Middle frontal gyrus (tissue), 1 donor: ENCODE results near the gene UPK2.

Experiments used
- DNase-seq: peaks from one replicate; pipeline ENCODE4 v3.0.0-alpha.2; 2015; ENCODE audit warnings: low spot score; ENCODE audit errors: extremely low spot score

The UPK2 gene

DNA sequence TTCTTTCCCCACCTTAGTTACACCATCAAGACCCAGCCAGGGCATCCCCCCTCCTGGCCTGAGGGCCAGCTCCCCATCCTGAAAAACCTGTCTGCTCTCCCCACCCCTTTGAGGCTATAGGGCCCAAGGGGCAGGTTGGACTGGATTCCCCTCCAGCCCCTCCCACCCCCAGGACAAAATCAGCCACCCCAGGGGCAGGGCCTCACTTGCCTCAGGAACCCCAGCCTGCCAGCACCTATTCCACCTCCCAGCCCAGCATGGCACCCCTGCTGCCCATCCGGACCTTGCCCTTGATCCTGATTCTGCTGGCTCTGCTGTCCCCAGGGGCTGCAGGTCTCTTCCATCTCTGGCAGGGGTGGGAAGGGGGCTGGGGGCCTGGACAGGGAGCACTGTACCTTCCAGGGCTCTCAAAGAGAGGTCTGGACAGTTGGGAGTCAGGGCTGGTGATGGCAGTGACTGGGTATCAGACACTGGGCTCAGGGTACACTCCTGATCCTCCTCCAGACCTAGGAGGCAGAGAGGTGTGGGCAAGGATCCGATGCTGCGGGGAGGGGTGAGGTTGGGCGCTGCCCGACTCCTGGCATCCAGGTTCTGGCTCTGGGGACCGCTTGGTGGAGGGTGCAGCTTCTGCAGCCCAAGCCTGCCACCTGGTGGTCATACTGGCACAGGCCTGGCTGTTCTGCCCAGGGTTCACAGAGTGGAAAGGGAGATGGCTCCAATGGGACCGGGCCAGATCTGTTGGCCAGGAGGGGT is at the start of gene UPK2:
TSS of gene UPK2 (plus strand) at position 205 of the 753 bp plus-strand sequence. CDS start at position 258, 53 bp downstream.
- peak; percentile 61 for DNase-seq

DNA sequence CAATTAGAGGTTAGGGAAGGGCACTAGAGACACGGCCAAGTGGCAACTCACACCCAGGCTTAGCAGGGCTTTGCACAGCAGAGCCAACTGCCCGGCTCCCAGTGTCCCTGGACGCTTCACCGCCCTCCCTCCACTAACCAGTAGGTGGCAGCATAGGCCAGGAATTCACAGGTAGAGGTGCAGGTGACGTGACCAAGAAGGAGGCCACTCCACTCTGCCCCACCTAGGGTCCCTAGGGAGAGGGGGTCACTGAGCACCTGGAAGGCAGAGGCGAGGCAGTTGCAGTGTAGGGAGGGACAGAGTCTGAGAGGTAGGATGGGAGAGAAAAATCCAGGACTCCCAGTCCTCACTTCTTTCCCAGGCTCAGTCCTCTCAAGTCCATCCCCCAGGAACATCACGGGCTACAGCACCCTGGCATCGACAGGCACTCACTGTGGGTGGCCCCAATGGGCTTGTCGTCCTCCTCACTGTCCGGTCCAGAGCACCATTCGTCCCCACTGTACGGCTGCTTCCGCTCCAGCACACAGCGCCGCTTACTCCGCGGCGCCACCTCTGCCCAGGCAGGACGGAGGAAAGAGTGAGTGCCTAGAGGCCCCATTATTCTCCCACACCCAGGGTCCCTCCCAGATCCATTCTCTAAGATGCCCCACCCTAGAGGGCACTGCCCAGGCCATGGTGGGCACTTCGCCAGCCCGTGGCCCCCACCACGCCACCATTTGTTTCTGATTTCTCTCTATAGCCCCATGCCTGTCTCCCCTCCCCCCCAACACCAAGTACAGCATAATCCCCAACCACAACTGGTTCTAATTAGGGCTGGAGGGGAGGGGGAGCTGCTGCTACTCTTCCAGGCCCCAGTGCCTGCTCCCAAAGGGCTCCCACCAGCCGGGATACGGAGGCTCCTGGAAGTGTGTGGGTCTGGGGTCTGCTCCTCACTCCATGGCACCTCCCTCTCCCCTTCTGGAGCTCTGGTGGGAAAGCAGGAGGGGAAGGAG is 48.8 kb upstream of the UPK2 start:
- peak; percentile 79 for DNase-seq

DNA sequence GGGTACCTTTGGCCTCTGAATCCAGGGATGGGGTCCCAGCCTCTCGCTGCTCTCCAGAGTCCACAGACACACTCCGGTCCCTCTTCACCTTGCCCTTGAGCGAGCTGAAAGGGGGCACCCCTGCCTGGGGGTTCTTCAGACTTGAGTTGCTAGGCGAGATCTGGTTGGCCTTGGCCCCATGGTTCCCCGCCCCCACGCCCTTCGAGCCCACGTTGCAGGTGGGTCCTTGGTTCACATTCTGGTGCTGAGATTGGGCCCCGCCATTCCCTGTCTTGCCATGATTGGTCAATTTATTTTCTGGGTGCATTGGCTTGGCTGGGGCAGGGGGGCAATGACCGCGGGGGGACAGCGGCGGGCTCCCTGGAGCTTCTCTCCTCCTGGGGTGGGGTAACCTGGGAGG is 47.8 kb upstream of the UPK2 start:
- no peak for DNase-seq

DNA sequence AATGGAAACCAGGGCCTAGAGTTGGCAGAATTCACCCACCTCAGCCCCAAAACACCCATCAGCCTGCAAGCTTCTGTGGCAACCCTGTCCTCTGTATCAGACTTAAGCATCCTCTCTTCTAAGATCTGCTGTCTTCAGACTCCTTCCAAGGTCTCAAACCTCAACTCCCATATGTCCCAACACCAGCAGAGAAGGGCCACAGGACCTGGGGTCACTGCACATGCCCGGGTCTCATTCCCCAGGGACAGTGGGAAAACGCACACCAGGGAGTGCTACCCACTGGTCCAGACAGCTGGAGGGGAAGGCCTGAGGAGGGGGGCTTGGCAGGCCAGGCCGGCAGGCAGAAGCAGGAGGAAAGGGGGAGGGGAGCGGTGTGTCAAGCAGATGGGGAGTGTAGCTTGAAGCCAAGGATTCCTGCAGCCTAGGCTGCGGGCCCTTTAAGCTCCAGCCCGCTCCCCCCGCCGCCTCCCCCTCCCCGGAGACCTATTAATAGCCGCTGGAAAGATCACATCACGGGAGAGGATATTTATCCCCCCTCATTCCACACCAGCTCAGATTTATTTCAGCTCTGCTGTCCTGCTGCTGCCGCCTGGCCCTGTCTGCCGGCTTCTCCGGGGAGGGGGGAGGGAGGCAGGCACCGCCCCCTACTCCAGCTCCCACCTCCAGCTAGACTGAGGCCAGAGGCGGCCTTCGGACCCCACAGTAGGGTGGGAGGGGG is 47.0 kb upstream of the UPK2 start:
- DNase-seq = peak; percentile 55

DNA sequence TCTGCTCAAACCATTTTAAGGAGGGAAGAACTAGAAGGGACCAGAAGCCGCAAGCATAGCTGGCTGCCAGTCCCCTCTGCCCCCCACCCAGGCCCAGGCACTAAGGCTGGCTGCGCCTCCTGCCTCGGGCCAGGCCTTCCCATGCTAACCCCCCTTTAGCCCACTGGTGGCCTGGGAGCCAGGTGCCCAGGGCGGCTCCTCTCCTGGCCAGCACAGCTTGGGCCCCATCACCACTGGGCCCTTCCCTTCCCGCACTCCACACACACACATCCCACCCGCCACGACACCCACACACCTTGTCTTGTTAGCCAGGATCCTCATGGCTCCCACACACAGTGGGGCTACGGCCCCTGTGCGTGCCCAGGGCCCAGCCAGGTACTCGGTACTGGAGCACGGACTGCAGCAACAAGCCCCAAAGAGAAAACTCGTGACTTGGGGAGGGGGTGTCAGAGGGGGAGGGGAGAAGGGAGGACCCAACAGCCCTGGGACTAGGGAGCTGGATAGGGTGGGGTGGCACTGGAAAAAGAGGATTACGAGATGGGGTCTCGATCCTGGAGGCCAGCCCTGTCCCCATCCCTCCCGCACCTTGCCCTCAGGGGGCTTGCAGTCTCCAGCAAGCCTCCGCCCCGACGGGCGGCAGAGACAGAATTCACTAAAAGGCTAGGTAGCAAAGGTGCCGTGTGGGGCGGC is 46.3 kb upstream of the UPK2 start:
- DNase-seq = no peak

DNA sequence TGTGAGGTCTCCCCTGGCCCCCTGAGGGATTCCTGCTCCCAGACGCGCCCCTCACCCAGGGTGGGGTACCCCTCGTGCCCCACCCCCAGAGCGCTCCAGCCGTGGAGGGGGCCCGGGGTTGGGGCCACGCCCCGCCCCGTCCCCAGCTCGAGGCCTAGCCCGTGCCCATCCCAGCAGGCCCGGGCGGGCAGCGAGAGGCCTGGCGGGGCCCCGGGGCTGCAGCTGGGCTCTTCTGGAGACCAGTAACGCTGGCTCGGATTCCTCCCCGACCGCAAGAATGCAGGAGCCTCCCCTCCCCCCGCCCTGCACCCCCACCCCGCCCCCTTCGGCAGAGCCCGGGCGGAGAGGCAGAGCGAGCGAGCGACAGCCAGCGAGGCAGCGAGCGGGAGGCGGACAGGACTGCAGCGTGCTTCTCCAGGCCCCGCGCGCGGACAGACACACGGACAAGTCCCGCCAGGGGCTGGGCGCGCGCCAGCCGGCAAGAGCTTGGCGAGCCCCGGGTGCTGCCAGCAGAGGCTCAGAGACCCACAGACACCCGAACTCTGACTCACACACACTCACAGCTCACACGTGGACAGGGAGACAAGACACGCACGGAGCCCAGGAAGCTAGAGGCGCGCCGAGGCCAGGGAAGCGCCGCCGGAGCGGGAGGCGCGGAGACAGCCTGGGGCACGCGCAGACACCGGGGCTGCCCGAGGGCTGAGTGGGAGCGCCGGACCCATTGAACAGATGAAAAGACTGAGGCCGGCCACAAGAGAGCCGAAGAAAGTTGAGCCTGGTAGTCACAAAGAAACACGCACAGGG is 45.6 kb upstream of the UPK2 start:
- no peak for DNase-seq

DNA sequence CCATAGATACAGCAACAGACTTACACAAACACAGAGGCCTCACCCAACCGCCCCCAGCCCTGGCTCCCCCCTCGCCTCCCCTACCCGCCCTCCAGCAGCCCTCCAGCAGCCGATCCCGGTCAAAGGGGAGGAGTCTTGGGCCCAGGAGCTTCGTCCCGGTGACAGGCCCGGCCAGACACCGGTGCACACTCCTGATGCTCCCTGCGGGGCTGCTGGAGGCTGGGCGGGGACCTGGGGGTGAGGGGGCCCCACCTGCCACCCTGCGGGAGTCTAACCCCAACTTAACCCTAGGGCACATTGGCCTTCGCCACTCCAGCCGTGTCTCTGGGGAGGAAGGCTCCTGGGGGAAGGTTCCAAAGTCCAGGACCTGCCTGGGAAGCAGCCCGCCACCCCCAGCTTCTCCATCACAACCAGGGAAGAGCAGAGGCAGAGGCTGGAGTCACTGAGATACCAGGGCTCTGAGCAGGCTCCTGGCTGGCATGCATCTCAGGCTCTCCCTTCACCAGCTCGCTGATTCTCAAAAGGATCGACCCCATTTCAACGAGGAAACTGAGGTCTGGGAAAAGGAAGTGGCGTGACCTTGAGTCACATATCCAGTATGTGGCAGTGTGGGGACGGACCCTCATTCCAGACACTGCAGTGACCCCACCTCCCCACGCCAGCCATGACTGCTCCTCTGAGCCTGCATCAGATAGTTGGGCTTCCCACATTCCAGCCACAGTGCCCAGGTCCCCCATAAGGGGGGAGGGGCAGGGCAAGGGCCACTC is 44.8 kb upstream of the UPK2 start:
- DNase-seq = no peak

DNA sequence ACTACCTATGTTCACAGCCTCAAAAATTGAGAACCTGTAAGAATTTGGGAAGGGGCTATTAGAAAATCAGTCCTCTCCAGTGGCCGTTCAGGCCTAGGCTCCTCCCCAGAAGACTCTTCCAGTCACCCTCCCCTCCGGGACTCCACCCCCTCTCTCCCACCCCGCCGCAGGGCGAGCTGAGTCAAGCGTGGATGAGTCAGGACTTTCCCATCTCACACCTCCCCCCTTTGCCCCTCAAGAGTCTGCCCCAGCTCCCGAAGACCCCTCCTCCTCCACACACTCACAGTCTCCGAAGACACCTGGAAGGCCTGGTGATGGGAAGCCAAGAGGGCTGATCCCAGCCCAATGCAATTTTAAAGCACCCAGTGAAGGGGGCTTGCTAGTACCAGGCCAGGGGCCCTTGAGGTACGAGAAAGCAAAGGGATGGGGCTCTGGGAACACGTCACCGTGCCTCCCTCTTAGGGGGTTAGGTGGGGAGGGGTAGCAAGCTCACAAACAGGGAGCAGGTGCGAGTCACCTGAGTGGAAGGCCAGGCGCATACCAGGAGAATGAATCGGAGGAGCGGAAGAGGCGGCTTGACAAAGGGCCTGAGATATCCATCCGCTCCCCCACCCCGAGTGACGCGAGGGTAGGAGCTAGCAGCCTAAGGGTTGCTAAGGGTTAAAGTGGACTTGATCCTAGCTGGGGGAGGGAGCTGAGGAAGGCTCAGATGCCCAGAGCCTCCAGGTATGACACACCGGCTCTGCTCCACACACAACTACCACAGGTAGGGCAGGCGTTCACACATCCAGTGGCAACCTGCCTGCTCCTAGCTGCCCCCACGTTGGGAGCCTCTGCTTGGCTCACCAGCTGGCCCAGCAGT is 44.0 kb upstream of the UPK2 start:
- no peak for DNase-seq

DNA sequence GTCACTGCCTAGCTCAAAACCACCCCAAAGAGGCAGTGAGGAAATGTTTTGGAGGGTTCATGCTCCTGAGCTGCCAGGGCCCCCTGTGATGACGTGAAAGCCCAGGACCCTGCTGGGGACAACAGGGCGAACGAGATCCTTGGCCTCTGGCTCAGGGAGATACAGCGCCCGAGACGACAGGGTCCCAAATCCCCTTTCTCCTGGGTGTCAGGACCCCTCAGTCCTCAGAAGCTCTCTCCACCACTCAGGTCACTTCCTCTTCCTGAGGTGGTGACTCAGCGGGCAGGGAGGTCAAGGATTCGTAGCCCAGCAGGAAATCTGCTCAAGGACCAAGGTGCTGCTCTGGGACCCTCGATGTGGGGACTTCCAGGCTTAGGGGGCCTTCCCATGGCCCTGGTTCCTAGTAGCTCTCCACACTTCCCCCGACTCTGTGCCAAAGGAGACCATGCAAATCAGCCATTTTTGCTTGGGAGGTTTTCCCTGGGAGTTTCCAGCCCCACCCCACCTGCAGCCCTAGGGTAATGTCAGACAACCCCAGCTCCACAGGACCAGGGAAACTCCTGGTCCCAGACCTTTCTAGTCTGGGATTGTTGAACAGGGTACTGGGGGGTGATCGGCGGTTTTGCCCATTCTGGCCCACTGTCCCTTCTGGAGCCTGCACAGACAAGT is 43.2 kb upstream of the UPK2 start:
- no peak for DNase-seq

DNA sequence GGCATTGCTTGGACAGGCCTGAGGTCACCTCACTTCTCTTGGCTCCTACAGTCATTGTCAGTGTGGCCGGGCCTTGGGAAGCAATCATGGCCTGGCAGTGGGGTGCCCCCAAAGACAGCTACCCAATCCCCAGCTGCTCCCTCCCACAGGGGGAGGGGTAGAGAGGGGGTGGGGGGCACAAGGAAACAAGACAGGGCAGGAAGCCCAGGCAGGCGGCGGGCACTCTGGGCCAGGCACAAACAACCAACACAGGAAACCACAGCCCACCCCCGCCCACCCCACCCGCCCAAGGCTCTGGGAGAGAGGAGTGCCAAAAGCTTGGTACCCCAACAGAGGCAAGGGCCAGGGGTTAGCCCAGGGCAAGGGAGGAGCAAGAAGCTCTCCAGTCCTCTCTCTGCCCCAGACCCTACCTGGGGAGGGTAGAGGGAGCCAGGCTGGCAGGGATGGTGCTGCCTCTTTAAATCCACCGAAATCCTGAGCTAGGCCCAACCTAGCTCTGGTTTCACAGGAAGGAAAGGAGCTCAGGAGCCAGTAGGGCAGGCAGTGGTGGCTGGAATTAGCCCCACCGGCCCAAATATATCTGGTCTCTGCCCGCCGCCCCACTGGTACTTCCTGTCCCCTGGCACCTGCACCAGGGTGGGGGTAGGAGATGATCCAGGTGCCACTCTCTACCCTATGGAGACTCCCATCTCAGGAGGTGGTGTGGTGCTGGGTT is 42.5 kb upstream of the UPK2 start:
- DNase-seq = no peak

DNA sequence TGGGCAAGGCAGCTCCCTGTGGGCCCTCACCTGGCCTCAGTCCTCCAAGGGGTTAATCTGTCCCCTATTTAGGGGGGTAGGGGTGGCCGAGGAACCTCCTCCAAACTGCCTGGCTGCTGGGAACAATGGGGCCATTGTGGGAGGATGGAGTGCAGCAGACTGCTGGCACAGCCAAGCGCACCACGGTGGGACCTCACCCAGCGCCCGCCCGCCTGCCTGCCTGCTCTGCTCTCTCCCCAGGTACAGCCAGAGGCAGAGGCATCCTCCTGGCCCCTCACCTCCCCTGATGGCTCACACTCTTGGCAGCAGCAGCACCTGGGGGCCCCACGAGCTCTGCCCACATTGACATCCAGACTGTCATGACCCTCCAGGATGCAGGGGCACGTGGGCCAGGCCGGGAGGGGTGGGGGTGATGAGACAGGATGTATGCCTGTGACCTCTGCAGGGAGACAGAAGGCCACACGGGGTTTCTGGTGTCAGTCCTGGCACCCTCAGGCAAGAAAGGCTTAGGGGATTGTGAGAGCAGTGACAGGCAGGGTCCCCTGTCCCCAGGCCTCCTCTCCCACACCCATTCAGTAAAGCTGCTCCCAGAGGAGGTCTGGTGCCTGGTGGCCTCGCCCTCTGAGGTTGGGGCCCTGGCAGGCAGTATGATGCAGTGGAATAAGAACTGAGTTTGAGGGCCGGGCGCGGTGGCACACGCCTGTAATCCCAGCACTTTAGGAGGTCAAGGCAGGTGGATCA is 41.8 kb upstream of the UPK2 start:
- no peak for DNase-seq

DNA sequence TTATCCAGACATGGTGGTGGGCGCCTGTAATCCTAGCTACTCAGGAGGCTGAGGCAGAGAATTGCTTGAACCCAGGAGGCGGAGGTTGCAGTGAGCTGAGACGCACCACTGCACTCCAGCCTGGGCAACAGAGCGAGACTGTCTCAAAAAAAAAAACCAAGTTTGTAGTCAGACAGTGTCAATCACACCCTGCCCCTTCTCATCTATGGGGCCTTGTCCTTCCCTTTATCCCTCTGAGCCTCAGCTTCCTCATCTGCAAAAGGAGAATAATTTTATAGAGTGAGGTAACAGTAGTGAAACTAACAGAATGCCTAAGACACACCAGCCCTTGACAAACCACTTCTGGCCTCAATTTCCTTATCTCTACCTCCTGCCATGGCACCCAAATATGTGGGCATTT is 41.1 kb upstream of the UPK2 start:
- no peak for DNase-seq

DNA sequence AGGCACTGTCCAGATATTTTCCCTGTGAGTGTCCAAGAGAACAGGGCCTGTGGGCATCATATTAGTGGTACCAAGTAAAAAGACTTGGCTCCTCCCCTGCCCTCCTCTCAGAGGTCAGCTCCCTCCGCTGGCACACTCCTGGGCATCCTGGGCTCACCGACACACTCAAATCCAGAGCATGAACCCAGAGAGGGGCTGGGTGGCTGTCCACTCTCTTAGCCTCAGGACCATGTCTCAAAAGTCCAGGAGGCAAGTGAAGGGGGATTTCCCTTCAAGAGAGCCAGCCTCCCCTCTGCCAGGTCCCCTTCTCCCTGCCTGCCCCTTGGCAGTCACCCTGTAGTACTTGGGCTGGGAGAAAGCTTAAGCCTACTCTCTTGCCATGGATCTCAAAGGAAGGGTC is 40.7 kb upstream of the UPK2 start:
- no peak for DNase-seq

DNA sequence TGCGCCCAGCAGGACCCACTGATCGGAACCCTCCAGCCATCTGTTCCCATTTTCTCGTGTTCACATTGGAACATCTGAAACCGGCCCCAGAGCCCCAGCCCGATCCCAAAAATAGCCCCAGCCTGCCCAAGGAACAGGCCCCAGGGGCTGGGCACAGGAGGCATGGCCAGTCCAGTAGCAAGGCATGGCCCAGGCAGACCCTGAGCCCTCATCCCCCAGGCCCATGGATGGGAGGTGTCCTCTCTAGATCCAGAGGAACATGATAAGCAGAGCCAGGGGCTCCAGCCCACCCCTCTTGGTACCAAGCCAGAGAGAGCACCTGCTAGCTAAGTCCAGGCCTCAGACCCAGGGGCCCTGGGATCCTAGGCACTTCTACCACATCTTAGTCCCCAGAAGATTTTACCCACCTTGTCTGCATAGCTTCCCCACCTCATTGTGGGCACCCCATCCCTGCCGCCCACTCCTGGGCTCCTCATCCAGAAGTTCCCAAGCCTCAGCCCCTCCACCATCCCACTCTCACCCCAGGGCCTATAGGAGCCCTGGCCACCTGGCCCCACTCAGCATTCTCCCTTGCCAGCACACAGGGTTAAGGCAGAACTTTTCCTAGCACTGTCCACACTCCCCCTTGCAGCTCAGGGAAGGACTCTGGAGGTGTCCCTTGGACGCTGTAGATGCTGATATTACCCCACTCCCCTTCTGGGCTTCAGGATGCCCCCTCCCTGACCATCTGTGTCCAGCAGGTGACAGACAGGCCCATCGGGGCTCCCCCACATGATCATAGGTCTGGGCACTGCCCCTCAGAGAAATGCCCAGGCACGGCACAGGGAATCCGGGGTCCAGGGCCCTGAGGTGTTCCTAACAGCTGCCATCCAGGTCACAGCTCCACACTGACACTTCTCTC is 39.9 kb upstream of the UPK2 start:
- no peak for DNase-seq

DNA sequence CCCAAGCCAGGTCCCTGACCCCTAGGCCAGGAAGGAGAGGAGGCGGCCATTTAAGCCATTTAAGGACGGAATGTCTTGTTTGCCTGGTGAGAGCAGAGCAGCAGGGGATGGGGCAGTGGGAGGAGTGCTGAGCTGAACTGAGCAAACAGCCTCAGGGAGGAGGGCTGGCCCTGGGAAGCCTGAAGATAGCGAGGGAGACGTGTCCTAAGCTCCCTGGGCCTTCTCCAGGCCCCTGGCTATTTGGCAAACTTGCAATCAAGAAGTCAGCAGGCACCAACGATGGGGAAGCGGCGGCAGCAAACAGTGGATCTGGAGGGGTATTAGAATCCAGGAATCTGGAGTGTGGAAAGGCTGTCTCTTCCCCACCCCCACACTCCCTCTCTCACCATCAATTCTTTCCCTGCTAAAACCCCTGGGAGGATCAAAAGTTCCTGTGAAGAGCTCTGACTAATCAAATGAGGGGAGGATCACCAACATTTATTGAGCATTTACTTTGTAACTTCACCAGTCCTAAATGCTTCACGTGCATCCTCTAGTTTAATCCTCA is 39.2 kb upstream of the UPK2 start:
- no peak for DNase-seq
